ENCODE data around the gene IL10RA.

DNA sequence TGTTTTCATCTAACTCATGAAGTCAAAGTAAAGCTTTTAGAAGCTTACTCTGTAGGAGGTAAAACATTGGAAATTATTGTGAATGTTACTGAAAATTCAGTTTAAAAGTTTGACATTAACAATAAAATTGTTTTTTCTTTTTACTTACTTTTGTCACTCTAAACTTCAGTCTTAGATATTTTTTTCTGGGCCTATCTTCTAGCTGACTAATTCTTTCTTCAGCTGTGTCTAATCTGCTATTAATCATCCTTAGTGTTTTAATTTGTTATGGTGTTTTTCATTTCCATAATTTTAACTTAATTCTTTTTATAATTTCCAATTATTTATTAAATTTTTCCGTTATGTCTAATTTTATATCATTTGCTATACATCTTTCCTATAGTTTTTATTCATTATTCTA lies 35.0 kb downstream of the IL10RA start:
- no peak for TF ChIP-seq ZNF584 (CRISPR knock-in tag; IDR thresholded peaks at IDR 0.05; ENCODE audit: low read depth)
- TF ChIP-seq BRF1 (IDR thresholded peaks at IDR 0.05; ENCODE audit: borderline replicate concordance, extremely low read depth, insufficient read length): no peak
- TF ChIP-seq, protein P1, sequence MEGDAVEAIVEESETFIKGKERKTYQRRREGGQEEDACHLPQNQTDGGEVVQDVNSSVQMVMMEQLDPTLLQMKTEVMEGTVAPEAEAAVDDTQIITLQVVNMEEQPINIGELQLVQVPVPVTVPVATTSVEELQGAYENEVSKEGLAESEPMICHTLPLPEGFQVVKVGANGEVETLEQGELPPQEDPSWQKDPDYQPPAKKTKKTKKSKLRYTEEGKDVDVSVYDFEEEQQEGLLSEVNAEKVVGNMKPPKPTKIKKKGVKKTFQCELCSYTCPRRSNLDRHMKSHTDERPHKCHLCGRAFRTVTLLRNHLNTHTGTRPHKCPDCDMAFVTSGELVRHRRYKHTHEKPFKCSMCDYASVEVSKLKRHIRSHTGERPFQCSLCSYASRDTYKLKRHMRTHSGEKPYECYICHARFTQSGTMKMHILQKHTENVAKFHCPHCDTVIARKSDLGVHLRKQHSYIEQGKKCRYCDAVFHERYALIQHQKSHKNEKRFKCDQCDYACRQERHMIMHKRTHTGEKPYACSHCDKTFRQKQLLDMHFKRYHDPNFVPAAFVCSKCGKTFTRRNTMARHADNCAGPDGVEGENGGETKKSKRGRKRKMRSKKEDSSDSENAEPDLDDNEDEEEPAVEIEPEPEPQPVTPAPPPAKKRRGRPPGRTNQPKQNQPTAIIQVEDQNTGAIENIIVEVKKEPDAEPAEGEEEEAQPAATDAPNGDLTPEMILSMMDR (IDR thresholded peaks at IDR 0.05 in 2 of 3, conservative IDR thresholded peaks at IDR 0.05 in 1 of 3; ENCODE audit: insufficient read depth in 2 of 3, low read depth in 1 of 3, low read length in 3 of 3): no peak
- TF ChIP-seq ZZZ3 (IDR thresholded peaks at IDR 0.05): no peak
- TF ChIP-seq, protein P2, sequence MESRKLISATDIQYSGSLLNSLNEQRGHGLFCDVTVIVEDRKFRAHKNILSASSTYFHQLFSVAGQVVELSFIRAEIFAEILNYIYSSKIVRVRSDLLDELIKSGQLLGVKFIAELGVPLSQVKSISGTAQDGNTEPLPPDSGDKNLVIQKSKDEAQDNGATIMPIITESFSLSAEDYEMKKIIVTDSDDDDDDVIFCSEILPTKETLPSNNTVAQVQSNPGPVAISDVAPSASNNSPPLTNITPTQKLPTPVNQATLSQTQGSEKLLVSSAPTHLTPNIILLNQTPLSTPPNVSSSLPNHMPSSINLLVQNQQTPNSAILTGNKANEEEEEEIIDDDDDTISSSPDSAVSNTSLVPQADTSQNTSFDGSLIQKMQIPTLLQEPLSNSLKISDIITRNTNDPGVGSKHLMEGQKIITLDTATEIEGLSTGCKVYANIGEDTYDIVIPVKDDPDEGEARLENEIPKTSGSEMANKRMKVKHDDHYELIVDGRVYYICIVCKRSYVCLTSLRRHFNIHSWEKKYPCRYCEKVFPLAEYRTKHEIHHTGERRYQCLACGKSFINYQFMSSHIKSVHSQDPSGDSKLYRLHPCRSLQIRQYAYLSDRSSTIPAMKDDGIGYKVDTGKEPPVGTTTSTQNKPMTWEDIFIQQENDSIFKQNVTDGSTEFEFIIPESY (CRISPR knock-in tag; IDR thresholded peaks at IDR 0.05): no peak
- no peak for TF ChIP-seq ARHGAP35 (IDR thresholded peaks at IDR 0.05; ENCODE audit: partially characterized antibody)
- TF ChIP-seq, protein P3, sequence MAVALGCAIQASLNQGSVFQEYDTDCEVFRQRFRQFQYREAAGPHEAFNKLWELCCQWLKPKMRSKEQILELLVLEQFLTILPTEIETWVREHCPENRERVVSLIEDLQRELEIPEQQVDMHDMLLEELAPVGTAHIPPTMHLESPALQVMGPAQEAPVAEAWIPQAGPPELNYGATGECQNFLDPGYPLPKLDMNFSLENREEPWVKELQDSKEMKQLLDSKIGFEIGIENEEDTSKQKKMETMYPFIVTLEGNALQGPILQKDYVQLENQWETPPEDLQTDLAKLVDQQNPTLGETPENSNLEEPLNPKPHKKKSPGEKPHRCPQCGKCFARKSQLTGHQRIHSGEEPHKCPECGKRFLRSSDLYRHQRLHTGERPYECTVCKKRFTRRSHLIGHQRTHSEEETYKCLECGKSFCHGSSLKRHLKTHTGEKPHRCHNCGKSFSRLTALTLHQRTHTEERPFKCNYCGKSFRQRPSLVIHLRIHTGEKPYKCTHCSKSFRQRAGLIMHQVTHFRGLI (CRISPR knock-in tag; IDR thresholded peaks at IDR 0.05): no peak
- TF ChIP-seq TCFL5 (CRISPR knock-in tag; conservative IDR thresholded peaks at IDR 0.05): no peak
- TF ChIP-seq MAZ (CRISPR knock-in tag; conservative IDR thresholded peaks at IDR 0.05 in 1 of 2, IDR thresholded peaks at IDR 0.05 in 1 of 2): no peak
- TF ChIP-seq IRF2 (CRISPR knock-in tag; IDR thresholded peaks at IDR 0.05): no peak
- no peak for TF ChIP-seq JUNB (CRISPR knock-in tag; conservative IDR thresholded peaks at IDR 0.05)
- no peak for TF ChIP-seq SP1 (CRISPR knock-in tag; IDR thresholded peaks at IDR 0.05)
- TF ChIP-seq ZNF3 (CRISPR knock-in tag; IDR thresholded peaks at IDR 0.05): no peak
